ENCODE data around the gene CASP12. TPM values are rescaled to one million over a fixed set of nuclear protein-coding genes. Genes with fewer than 3 reads are reported as not detected.
"Not testable (repeated sequence)": the region's sequence is repeated elsewhere in the genome, so short reads cannot be mapped to it uniquely, and the experiment has no call there.

The CASP12 gene
- total RNA-seq = not detected

GRCh38 chr11:104897891-104898684 lies at the start of gene CASP12:
CASP12 (minus strand) TSS chr11:104898460.
- ChIA-PET CTCF (interaction anchor here (0.6 kb wide), 1 partner anchor 398 kb away, joined by 4 read pairs; no protein-coding TSS in a partner anchor), POLR2A (no interaction called here)

- ChIA-PET POLR2A (no interaction called here), CTCF (no interaction called here)
Measured at GRCh38 chr11:104946907-104947306, 48.6 kb upstream of the CASP12 start.

GRCh38 chr11:104944076-104944475 lies 45.8 kb upstream of the CASP12 start:
- ChIA-PET POLR2A (no interaction called here), CTCF (no interaction called here)

- ChIA-PET CTCF (no interaction called here), POLR2A (no interaction called here)
Measured at GRCh38 chr11:104943561-104943960, 45.3 kb upstream of the CASP12 start.

GRCh38 chr11:104934594-104934993 lies 36.3 kb upstream of the CASP12 start:
- POLR2A ChIA-PET = no interaction called here

GRCh38 chr11:104934073-104934472 lies 35.8 kb upstream of the CASP12 start:
- CTCF ChIA-PET = not testable (repeated sequence)

More at GRCh38 chr11:104934594-104934993, 36.3 kb upstream of the CASP12 start:
- CTCF ChIA-PET = no interaction called here

GRCh38 chr11:104928811-104929210 lies 30.6 kb upstream of the CASP12 start:
- ChIA-PET POLR2A (no interaction called here), CTCF (no interaction called here)

More at GRCh38 chr11:104934073-104934472, 35.8 kb upstream of the CASP12 start:
- POLR2A ChIA-PET = not testable (repeated sequence)

- POLR2A ChIA-PET = no interaction called here
Measured at GRCh38 chr11:104926771-104927611, 28.7 kb upstream of the CASP12 start.

GRCh38 chr11:104925850-104926249 lies 27.6 kb upstream of the CASP12 start:
- ChIA-PET CTCF (no interaction called here), POLR2A (no interaction called here)

More at GRCh38 chr11:104926771-104927611, 28.7 kb upstream of the CASP12 start:
- CTCF ChIA-PET = no interaction called here

GRCh38 chr11:104918113-104918824 lies 20.0 kb upstream of the CASP12 start:
- POLR2A ChIA-PET = no interaction called here
- CTCF ChIA-PET = no interaction called here

- CTCF ChIA-PET = no interaction called here
- POLR2A ChIA-PET = no interaction called here
Measured at GRCh38 chr11:104917271-104918112, 19.2 kb upstream of the CASP12 start.

GRCh38 chr11:104916442-104916841 lies 18.2 kb upstream of the CASP12 start:
- CTCF ChIA-PET = no interaction called here
- POLR2A ChIA-PET = no interaction called here

- ChIA-PET CTCF (no interaction called here), POLR2A (no interaction called here)
Measured at GRCh38 chr11:104912102-104912501, 13.8 kb upstream of the CASP12 start.

GRCh38 chr11:104908186-104908531 lies 9.9 kb upstream of the CASP12 start:
- POLR2A ChIA-PET = interaction anchor here (0.6 kb wide), 1 partner anchor 486 kb away, joined by 3 read pairs; no protein-coding TSS in a partner anchor

GRCh38 chr11:104907521-104908185 lies 9.4 kb upstream of the CASP12 start:
- ChIA-PET CTCF (no interaction called here), POLR2A (interaction anchor here (0.6 kb wide), 1 partner anchor 486 kb away, joined by 3 read pairs; no protein-coding TSS in a partner anchor)

More at GRCh38 chr11:104908186-104908531, 9.9 kb upstream of the CASP12 start:
- CTCF ChIA-PET = no interaction called here

- ChIA-PET POLR2A (no interaction called here), CTCF (no interaction called here)
Measured at GRCh38 chr11:104905271-104905670, 7.0 kb upstream of the CASP12 start.

- CTCF ChIA-PET = no interaction called here
- POLR2A ChIA-PET = no interaction called here
Measured at GRCh38 chr11:104899226-104899625, 966 bp upstream of the CASP12 start.

- POLR2A ChIA-PET = no interaction called here
Measured at GRCh38 chr11:104898685-104899013, 389 bp upstream of the CASP12 start.

GRCh38 chr11:104895634-104896033 lies 2.6 kb downstream of the CASP12 start:
- ChIA-PET POLR2A (no interaction called here), CTCF (no interaction called here)

More at GRCh38 chr11:104898685-104899013, 389 bp upstream of the CASP12 start:
- CTCF ChIA-PET = interaction anchor here (0.6 kb wide), 1 partner anchor 398 kb away, joined by 4 read pairs; no protein-coding TSS in a partner anchor

Data from activated CD8-positive, alpha-beta memory T cell treated with anti-CD3 and anti-CD28 coated beads for 36 hours (primary cell).